ENCODE measurements around the gene CDH13. TPM values are rescaled to one million over a fixed set of nuclear protein-coding genes. Genes with fewer than 3 reads are reported as not detected.

The CDH13 gene
- total RNA-seq, 1 donor from 2014 or later: 81.1 TPM

DNA sequence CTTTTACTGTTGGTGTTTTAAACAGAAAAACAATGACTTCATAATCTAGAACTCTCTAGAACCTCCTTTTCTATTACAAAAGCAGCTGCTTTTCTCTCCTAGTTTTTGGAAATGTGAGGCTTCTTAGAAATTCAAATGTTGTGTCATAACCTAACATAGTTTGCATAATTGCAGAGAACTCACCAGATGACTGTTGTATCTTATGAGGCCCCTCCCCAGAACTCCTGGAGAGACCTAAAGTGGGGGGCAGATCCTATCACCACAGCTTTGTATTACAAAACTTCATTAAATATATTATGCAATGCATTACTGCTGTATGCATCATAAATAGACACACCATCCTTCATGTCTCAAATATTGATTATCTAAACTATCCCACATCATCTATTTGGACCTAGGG, 642.3 kb downstream of the CDH13 start:
- DNase-seq: no peak
- no peaks in the 10 kb centered on the region for H3K27me3 Mint-ChIP-seq (ENCODE audit: unreplicated experiment)
- H3K4me3 Mint-ChIP-seq (ENCODE audit: unreplicated experiment): no peak overlapping the region
- H3K4me1 Mint-ChIP-seq (ENCODE audit: low read depth, unreplicated experiment): no peaks in the 10 kb centered on the region
- no peaks in the 10 kb centered on the region for H3K36me3 Mint-ChIP-seq (ENCODE audit: unreplicated experiment)
- TF ChIP-seq, protein P1, sequence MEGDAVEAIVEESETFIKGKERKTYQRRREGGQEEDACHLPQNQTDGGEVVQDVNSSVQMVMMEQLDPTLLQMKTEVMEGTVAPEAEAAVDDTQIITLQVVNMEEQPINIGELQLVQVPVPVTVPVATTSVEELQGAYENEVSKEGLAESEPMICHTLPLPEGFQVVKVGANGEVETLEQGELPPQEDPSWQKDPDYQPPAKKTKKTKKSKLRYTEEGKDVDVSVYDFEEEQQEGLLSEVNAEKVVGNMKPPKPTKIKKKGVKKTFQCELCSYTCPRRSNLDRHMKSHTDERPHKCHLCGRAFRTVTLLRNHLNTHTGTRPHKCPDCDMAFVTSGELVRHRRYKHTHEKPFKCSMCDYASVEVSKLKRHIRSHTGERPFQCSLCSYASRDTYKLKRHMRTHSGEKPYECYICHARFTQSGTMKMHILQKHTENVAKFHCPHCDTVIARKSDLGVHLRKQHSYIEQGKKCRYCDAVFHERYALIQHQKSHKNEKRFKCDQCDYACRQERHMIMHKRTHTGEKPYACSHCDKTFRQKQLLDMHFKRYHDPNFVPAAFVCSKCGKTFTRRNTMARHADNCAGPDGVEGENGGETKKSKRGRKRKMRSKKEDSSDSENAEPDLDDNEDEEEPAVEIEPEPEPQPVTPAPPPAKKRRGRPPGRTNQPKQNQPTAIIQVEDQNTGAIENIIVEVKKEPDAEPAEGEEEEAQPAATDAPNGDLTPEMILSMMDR (IDR thresholded peaks at IDR 0.05; ENCODE audit: partially characterized antibody, unreplicated experiment): no peak
- H3K27ac Mint-ChIP-seq (ENCODE audit: unreplicated experiment): no peak overlapping the region
- H3K9me3 Mint-ChIP-seq (ENCODE audit: unreplicated experiment): no peaks in the 10 kb centered on the region

DNA sequence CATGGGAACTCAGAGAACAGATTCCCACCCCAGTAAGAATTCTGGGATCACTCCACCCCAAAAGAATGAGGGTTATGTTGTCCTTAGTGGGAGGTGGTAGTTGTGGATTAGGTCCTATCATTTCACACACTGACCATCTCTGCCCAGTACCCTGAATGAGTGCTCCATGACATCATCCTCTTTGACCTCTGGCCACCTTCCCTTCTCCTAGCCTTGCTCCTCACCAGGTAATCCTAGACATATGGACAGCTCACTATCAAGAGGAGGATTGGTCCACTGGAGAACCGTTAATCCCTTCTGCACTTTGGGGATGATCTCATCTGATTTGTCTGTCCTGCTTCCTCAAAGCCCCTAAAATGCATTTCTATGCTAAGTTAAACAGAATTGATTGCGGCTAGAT, 642.8 kb downstream of the CDH13 start:
- Mint-ChIP-seq H3K27me3 (ENCODE audit: unreplicated experiment) (peaks cover 2% of the 10 kb centered on the region), H3K9me3 (ENCODE audit: unreplicated experiment) (no peaks in the 10 kb centered on the region), H3K27ac (ENCODE audit: unreplicated experiment) (no peak overlapping the region), H3K4me1 (ENCODE audit: low read depth, unreplicated experiment) (no peaks in the 10 kb centered on the region), H3K4me3 (ENCODE audit: unreplicated experiment) (no peak overlapping the region), H3K36me3 (ENCODE audit: unreplicated experiment) (no peaks in the 10 kb centered on the region)
- TF ChIP-seq, protein P1 (IDR thresholded peaks at IDR 0.05; ENCODE audit: partially characterized antibody, unreplicated experiment): no peak
- no peak for DNase-seq

DNA sequence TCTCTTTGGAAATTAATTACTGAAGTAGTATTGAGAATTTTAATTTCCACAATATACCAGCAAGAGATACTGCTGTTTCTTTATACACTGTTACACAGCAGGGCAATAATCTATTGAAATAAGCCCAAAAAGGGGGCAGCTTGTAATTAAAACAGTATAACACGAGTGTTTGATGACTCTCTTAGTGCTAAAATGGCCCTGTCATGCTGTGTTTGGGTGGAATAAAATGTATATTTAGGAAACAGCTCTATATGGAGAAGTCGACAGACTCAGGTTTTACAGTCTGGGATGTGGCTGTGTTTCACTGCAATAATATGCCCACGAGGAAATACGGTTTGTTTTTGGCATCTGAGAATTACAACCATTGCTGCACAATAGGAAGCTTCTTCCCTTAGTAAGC, 643.3 kb downstream of the CDH13 start:
- Mint-ChIP-seq H3K4me1 (ENCODE audit: low read depth, unreplicated experiment) (no peaks in the 10 kb centered on the region), H3K4me3 (ENCODE audit: unreplicated experiment) (no peak overlapping the region), H3K36me3 (ENCODE audit: unreplicated experiment) (no peaks in the 10 kb centered on the region), H3K27me3 (ENCODE audit: unreplicated experiment) (peaks cover 2% of the 10 kb centered on the region), H3K27ac (ENCODE audit: unreplicated experiment) (no peak overlapping the region), H3K9me3 (ENCODE audit: unreplicated experiment) (no peaks in the 10 kb centered on the region)
- TF ChIP-seq, protein P1 (IDR thresholded peaks at IDR 0.05; ENCODE audit: partially characterized antibody, unreplicated experiment): no peak
- no peak for DNase-seq

DNA sequence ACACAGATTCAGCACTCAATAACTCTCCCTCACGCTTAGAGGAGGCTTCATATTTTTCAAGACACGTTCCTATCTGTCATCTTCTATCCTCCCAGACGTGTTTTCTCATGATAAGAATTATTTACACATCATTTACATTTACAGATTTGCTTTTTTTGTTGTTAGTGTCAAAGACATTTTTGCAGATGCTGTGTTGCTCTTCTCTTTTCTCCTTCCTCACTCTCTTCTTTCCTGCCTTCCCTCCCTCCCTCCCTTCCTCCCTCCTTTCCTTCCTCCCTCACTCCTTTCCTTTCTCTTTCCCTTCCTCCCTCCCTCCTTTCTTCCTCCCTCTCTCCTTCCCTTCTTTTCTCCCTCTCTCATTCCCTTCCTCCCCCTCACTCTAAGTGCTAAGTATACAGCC, 643.9 kb downstream of the CDH13 start:
- Mint-ChIP-seq H3K27ac (ENCODE audit: unreplicated experiment) (no peak overlapping the region), H3K27me3 (ENCODE audit: unreplicated experiment) (peaks cover 2% of the 10 kb centered on the region), H3K4me3 (ENCODE audit: unreplicated experiment) (no peak overlapping the region), H3K4me1 (ENCODE audit: low read depth, unreplicated experiment) (no peaks in the 10 kb centered on the region), H3K36me3 (ENCODE audit: unreplicated experiment) (no peaks in the 10 kb centered on the region), H3K9me3 (ENCODE audit: unreplicated experiment) (no peaks in the 10 kb centered on the region)
- no peak for DNase-seq
- TF ChIP-seq, protein P1 (IDR thresholded peaks at IDR 0.05; ENCODE audit: partially characterized antibody, unreplicated experiment): no peak

DNA sequence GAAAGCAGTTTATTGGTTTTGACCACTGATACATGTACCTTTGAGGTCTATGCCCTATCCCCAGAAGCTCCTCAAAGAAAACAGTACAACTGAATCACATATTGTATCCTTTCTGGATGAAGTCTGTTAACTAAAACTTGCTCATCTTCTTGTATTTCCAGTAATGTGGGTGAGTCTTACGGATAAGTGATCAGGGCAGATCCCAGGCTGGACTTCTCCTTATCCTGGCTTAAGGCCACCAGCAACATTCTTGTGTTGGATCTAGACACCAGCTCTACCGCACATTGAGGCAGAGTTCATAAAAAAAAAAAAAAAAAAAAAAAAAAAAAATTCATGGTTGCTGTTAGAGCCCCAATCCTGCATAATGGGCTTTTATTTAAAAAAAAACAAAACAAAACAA, 644.4 kb downstream of the CDH13 start:
- Mint-ChIP-seq H3K27me3 (ENCODE audit: unreplicated experiment) (peaks cover 2% of the 10 kb centered on the region), H3K36me3 (ENCODE audit: unreplicated experiment) (no peaks in the 10 kb centered on the region), H3K4me3 (ENCODE audit: unreplicated experiment) (no peak overlapping the region), H3K4me1 (ENCODE audit: low read depth, unreplicated experiment) (no peaks in the 10 kb centered on the region), H3K9me3 (ENCODE audit: unreplicated experiment) (no peaks in the 10 kb centered on the region), H3K27ac (ENCODE audit: unreplicated experiment) (no peak overlapping the region)
- DNase-seq: no peak
- TF ChIP-seq, protein P1 (IDR thresholded peaks at IDR 0.05; ENCODE audit: partially characterized antibody, unreplicated experiment): no peak
